GM20431 (cell line): ENCODE data around the gene VIL1.

Experiments used
- in situ Hi-C: fragments of 300-500 bp; cut with MseI, MboI; formaldehyde crosslinking; loops from one replicate; pipeline ENCODE4 v1.15.0; 2020; ENCODE audit warnings: low sequenced_read_pairs; ENCODE audit not compliant: unreplicated experiment

Gene VIL1

DNA sequence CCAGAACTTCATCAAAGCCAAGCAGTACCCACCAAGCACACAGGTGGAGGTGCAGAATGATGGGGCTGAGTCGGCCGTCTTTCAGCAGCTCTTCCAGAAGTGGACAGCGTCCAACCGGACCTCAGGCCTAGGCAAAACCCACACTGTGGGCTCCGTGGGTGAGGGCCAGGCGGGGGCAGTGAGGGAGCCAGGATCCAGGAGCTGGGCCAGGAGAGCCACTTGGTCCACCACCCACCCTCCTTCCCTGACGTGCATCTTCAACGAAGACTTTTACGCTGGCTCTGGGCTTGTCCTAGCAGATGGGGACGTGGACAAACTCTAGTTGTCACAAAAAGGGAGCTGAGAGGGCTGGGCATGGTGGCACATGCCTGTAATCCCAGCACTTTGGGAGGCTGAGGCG lies 11.8 kb downstream of the VIL1 start:
- in situ Hi-C loops: no loop called here

DNA sequence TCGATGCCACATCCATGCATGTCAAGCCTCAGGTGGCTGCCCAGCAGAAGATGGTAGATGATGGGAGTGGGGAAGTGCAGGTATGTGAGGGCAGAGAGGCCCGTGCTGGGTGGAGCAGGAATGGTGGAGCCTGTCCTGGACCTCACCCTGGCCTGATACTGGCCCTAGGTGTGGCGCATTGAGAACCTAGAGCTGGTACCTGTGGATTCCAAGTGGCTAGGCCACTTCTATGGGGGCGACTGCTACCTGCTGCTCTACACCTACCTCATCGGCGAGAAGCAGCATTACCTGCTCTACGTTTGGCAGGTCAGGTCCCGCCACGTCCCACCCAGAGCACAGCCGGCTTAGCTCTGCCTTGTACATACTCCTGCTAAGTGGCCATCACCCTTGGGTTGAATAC lies 13.0 kb downstream of the VIL1 start:
- in situ Hi-C loops: no loop called here

DNA sequence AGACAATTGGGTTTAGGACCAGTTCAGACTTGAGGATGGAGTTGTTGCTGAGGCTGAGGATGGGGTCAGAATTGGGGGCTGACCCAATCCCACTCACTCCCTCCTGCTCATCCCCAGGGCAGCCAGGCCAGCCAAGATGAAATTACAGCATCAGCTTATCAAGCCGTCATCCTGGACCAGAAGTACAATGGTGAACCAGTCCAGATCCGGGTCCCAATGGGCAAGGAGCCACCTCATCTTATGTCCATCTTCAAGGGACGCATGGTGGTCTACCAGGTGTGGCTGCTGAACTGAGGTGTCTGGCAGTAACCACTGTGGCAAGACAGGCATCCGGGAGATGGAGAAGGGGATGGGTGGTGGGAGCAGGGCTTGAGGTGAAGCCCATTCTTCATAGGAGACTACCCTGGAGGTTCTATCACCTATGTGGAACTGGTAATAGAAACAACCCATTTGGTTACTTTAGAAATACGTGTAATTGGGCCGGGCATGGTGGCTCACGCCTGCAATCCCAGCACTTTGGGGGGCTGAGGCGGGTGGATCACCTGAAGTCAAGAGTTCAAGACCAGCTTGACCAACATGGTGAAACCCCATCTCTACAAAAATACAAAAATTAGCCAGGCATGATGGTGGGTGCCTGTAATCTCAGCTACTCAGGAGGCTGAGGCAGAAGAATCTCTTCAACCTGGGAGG lies 13.9 kb downstream of the VIL1 start:
- in situ Hi-C loops: no loop called here

DNA sequence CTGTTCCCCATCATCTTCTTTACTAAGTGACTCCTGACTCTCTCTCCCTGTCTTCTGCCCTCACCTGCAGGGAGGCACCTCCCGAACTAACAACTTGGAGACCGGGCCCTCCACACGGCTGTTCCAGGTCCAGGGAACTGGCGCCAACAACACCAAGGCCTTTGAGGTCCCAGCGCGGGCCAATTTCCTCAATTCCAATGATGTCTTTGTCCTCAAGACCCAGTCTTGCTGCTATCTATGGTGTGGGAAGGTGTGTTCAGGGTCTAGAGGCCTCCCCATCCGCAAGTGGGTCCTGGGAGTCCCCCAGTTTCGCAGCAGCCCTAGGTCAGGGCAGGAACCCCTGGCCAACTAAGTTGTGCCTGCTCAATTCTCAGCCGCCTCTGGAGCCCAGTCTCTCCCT lies 15.5 kb downstream of the VIL1 start:
- in situ Hi-C loops: no loop called here

DNA sequence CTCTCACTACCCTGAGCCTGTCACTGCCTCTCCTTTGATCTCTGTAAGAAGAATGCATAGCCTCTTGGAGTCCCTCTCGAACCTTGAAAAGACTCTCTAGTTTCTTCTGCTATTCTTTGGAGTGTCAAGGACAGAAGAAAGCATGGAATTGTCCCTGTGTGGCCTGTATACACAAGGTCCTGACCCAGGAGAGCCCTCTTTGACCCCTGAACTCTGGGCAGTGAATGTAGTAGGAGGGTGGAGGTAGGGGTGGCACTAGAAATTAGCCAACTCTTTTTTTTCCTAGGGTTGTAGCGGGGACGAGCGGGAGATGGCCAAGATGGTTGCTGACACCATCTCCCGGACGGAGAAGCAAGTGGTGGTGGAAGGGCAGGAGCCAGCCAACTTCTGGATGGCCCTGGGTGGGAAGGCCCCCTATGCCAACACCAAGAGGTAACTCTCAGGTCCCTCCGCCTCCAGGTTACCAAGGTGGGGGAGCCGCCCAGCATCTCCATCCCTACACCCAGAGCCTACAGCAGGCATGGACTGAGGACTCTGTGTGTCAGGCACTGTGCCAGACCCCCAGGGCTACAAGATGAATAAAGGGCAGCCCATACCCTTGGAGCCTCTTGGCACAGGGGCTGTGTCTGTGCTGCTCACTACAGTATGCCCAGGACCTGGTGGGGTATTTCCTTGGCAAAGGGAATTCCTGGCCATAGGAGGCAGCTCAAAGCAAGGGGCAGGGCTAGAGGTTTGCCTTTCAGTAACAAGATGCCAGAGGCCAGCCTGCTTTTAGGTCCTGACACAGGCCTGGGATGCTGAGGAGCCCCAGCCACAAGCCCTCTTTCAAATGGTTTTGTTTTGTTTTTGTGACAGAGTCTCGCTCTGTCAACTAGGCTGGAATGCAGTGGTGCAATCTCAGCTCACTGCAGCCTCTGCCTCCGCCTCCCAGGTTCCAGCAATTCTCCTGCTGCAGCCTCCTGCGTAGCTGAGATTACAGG lies 16.4 kb downstream of the VIL1 start:
- in situ Hi-C loops: no loop called here

DNA sequence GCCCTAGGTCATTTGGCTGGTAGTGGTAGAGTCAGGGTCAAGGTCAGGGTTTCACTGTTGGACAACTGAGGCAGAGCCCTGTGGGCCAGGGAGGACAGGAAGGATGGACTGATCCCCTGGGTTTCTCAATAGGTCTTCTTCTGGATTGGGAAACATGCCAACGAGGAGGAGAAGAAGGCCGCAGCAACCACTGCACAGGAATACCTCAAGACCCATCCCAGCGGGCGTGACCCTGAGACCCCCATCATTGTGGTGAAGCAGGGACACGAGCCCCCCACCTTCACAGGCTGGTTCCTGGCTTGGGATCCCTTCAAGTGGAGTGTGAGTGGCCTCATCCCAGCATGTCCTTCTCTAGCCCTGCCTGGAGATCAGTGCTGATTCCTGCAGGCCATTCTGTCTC lies 18.1 kb downstream of the VIL1 start:
- in situ Hi-C loops: no loop called here

DNA sequence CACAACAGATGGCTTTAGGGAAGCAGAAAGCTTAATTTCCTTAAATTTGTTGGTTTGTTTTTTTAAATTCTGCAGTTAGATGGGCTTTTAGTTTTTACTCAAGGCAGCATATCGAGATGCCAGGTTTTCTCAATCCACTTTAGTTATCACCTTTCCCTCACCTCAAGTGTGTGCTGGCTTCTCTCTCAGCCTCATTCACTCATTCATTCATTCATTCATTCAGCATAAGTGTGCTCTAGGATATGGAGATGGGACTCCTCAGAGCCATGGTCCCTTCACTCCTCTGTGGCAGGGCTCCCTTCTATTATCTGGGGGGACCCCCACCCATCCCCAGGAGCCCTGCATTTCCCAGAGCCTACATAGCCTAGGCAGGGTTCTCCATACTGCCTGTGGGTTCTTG lies 19.0 kb downstream of the VIL1 start:
- in situ Hi-C loops: no loop called here

DNA sequence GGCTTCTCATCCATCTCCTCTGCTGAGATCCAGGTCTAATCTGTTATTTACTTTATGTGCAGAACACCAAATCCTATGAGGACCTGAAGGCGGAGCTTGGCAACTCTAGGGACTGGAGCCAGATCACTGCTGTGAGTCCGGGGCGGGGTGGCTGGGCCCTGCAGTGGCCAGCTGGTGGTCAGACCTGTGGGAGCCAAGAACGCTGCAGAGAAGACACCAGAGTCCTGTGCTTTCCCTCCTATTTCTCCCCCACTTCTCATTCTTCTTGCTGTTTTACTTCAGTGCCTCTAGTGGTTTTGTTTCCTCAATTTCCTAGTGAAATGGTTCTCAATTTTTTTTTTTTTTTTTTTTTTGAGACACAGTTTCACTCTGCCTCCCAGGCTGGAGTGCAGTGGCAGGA lies 19.7 kb downstream of the VIL1 start:
- in situ Hi-C loops: no loop called here

DNA sequence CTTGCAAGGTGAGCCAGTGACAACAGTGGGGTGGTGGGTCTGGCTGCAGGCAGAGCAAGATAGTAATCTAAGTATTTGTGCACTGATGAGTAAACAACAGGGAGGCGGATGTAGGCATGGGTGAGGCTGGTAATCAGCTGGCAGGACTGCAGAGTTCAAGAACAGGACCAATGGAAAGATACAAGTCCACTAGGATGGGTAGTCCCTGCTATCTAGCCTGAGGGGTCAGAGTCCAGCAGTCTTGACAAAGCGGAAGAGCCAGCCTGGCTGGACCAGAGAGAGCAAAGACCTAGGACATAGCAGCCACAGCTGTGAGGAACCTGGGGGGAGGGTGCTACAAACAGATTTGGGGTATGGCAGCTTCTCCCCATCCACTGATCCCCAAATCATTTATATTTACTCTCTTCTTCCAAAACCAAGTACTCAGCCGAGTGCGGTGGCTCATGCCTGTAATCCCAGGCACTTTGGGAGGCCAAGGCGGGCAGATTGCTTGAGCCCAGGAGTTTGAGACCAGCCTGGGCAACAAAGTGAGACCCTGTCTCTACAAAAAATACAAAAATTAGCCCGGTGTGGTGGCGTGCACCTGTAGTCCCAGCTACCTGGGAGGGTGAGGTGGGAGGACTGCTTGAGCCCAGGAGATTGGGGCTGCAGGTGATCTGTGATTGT lies 25.9 kb downstream of the VIL1 start:
- in situ Hi-C loops: no loop called here

DNA sequence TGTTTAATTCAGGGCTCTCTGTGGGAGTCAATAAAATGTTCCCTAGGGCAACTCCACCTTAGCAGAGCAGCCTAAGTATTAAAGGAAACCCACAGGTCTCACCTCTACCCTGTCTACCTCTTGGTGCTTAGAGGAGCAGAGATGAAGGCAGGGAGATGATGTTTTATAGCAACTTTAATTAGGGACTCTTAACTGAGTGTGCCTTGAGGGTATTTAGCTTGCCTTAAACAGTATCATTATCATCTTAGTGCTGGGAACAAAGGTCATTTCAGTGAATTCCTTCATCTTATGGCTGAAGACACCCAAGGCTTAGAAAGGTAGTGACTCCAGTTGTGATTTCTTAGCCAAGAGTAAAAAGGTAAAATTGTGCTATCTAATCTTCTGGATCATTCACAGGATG lies 26.7 kb downstream of the VIL1 start:
- in situ Hi-C loops: no loop called here

DNA sequence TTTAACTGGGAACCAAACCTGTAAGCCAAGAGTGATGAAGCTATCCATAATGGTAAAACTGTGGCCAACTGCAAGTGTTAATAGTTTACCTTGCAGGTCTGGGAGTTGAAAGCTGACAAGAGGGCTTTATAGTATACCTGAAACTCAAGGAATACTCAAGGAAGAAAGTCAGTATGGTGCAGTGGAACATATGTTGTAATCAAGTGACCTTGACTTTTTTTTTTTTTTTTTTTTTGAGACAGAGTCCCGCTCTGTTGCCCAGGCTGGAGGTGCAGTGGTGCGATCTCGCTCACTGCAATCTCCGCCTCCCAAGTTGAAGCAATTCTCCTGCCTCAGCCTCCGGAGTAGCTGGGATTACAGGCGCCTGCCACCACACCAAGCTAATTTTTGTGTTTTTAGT lies 27.6 kb downstream of the VIL1 start:
- in situ Hi-C loops: no loop called here

DNA sequence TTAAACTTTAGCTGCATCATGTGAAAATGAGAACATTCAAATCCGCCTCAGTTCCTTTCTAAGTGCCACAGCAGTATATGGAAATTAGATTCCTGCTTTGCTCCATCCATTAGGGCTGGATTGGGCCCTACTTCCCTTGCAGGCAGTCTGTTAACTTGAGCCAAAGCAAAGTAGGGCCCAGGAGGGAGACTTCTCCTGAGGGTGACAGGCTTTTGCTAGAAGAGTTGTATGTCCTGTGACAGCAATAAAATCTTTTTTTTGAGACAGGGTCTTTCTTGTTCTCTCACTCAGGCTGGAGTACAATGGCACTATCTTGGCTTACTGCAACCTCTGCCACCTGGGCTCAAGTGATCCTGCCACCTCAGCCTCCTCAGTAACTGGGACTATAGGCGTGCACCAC lies 28.1 kb downstream of the VIL1 start:
- in situ Hi-C loops: no loop called here

DNA sequence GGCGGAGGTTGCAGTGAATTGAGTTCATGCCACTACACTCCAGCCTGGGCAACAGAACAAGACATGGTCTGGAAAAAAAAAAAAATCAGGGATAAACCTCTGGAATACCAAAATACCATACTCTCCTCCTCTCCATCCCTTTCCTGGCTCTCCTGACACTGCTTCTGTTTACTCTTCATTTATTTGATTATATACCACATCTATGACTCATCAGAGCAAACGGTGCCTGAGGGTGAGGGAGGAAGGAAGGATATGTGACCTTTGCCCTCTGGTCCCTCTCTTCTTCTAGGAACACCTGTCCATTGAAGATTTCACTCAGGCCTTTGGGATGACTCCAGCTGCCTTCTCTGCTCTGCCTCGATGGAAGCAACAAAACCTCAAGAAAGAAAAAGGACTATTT lies 30.0 kb downstream of the VIL1 start:
- in situ Hi-C loops: no loop called here

DNA sequence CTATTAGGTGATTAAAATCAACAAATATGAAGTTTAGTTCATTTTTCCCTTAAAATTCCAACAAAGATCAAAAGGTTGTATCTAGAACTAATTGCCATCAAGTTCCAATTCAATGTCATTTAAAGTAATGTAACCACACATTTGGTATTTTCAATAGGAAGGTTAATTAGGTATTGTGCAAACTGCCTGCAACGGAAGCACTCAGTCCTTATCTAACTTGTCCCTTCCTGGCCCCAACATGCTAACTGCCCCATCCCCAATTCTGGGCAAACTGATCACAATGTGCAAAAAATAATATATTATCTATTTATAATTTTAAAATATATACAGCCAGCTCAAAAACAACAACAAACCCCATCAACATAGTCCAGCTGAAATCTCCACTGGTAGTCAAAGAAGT lies 33.2 kb downstream of the VIL1 start:
- in situ Hi-C loops: no loop called here

DNA sequence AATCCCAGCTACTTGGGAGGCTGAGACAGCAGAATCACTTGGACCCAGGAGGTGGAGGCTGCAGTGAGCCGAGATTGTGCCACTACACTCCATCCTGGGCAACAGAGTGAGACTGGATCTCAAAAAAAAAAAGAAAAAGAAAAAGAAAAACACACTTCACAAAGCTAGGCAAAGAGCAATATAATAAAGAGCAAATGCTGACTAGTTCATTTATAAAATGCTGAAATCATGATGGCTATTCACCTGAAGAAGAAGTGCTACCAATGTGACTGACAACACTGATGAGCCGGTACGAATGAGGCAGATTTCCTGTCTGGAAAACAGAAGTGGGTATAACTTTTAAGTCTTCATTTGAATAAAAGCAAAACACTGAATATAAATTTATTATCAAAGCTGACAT lies 37.9 kb downstream of the VIL1 start:
- in situ Hi-C loops: no loop called here

DNA sequence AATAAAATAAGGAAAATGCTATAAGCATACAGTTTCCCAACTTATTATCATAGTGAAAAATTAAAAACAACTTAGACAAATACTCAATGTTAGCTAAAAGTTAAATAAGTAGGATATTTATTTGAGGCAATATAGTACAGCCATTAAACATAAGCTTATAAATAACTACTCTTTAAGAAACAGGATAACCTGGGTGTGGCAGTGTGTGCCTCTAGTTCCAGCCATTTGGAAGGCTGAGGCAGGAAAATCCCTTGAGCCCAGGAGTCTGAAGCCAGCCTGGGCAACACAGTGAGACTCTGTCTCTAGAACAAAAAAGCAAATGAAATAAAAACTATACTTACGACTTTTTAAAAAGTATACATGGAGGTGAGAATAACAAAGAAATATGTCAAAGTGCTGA lies 39.7 kb downstream of the VIL1 start:
- in situ Hi-C loops: no loop called here

DNA sequence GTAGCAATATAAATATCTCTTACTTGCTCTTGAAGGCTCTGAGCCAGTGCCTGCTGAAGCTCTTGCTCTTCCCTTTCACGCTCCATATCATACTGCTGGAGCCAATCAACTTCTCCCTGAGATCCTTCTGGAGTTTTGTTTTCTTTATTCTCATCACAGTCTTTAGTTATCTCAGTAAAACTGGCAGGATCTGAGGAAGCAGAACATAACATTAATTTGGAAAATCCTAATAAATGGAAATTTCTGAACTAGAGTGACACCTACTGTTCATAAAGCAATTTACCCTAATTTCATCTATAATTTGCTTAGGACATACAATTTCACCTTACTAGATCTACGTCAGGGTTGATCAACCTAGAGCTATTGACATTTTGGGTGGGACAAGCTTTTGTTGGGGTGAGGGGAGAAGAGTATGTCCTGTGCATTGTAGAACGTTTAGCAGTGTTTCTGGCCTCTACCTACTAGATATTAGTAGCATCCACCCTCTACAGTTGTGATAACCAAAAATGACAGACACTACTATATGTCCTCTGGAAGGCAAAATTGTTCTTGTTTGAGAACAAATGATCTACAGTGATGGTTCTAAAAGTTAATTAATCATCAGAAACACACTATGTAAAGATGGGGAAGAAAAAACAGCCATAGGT lies 47.2 kb downstream of the VIL1 start:
- in situ Hi-C loops: no loop called here

DNA sequence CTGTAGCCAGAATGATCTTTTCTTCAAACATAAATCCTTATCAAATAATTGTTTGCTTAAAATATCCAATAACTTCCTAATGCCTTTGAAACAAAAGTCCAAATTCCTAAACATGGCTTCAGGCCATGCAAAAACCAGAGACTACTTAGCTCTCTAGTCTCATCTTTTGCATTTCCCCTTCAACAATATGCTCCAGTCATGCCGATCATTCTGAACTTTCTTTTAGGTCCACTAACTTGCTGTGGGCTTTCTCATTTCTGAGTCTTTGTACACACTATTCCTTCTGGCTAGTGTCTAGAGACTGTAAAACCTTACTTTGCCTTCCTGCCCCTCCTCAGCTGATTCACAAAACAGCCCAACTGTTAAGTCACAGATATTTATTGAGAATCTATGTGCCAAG lies 51.5 kb downstream of the VIL1 start:
- in situ Hi-C loops: no loop called here

DNA sequence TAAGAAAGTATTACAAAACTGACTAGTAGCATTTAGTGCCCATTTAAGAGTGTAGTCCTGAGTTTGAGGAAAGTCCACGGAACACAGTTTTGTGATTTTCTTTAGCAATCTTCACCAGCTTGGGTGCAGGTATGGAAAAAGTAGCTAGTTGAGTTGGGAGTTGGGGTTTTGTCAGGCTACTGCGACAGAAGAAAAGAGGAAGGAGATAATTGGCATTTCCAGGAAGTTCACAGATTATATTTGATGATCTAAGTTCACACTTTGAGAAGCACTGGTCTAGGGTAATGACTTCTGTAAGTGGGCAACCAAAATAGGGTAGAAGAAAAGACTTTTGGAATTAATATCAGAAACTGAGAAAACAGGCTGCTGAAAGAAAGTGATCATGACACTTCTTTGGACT lies 52.1 kb downstream of the VIL1 start:
- in situ Hi-C loops: no loop called here

DNA sequence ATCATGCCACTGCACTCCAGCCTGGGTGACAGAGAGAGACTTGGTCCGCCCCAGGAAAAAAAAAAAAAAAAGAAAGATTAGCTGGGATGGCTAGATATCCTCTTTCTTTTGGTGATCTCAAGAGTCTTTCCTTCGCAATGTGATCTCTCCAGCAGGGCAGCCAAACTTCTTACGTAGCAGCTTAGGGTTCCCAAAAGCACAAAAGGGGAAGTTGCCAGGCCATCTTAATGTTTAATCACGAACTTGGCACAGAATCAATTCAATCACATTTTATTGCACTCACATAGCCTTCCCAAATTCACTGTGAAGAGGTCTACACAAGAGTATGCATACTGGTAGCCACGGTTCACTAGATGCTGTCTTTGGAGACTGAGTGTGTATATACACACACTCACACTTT lies 53.1 kb downstream of the VIL1 start:
- in situ Hi-C loops: no loop called here

DNA sequence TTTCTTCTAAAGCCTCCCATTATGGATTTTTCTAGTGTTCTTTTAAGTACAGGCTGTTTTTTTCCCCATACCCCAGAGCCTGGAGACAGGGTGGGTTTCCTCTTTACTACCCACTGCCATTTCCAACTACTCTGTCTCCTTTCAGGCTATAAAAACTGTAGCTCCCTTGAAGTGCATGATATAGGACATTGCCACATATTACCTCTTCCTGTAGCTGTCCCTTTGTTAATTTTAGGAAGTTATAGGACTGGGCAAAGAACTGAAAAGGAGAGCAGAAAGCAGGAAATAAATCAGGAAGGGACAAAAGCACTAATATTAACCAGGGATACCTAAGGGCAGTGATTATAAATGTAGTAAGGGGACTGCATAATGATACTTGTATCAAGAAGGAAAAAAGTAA lies 54.1 kb downstream of the VIL1 start:
- in situ Hi-C loops: no loop called here
